Measurements from ENCODE around the gene VPS51.

The VPS51 gene

DNA sequence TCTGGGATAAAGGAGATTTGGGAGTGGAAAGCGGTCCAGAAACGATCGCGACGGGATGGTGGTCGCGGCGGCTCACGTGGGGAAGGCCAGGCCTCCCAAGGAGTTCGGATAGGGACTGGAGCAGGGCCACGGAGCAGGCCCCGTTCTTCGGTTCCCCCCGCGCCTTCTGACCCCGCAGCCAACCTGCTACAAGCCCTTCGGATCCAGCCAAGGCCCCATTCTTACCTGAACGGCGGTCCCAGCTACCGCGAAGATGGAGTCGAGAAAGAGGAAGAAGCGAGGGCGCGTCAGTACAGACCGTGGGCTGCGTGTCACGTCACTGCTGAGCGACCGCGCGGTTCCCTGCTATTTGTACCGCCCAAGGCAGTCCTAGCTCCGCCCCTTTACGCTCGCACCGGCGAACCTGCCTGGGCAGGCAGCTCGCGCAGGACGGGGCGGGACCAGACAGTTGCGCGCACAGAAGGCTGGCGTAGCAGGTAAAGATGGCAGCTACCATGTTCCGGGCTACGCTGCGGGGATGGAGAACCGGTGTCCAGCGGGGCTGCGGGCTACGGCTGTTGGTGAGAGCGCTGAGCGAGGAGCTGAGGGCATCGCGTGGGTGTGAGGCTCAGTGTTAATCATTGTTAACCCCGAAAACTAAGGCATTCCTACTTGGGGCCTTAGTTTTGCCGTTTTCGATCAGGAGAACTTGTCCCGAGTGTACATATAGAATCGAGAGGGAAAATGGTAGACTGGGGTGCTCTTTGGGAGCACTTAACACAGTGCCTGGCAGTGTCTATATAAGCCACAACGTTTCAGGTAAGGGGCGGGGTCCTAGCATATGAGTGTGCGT lies 26.1 kb downstream of the VPS51 start, which contains the start of the genes FAU and MRPL49:
Gene FAU (minus strand): TSS at position 270 of the 832 bp plus-strand sequence. CDS start 321 bp downstream, outside the sequence.
Gene MRPL49 (plus strand): TSS at position 457 of the 832 bp plus-strand sequence. CDS start 26 bp downstream, at position 483.
- CTCF ChIA-PET = interaction anchor here (0.7 kb wide), 1 partner anchor 62 kb away, joined by 3 read pairs; no protein-coding TSS in a partner anchor
- DNase-seq (ENCODE audit: extremely low spot score) = peak; percentile 96
- POLR2A ChIA-PET = interaction anchor here (0.8 to 3.7 kb wide), 24 partner anchors 9 to 250 kb away, joined by 3 to 56 read pairs (median 4); partner anchors contain the start of genes ARL2, CAPN1, CDCA5 and DPF2
- TF ChIP-seq, protein P1, sequence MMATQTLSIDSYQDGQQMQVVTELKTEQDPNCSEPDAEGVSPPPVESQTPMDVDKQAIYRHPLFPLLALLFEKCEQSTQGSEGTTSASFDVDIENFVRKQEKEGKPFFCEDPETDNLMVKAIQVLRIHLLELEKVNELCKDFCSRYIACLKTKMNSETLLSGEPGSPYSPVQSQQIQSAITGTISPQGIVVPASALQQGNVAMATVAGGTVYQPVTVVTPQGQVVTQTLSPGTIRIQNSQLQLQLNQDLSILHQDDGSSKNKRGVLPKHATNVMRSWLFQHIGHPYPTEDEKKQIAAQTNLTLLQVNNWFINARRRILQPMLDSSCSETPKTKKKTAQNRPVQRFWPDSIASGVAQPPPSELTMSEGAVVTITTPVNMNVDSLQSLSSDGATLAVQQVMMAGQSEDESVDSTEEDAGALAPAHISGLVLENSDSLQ (IDR thresholded peaks at IDR 0.05) = peak; percentile 67
- TF ChIP-seq ARNT (IDR thresholded peaks at IDR 0.05) (no peak), ELF4 (IDR thresholded peaks at IDR 0.05) (peak; percentile 55), BHLHE40 (IDR thresholded peaks at IDR 0.05; ENCODE audit: borderline replicate concordance) (no peak), HDGF (IDR thresholded peaks at IDR 0.05; ENCODE audit: borderline replicate concordance) (0 out of 2 replicates have a peak, but pooled peaks have one; percentile 70)

DNA sequence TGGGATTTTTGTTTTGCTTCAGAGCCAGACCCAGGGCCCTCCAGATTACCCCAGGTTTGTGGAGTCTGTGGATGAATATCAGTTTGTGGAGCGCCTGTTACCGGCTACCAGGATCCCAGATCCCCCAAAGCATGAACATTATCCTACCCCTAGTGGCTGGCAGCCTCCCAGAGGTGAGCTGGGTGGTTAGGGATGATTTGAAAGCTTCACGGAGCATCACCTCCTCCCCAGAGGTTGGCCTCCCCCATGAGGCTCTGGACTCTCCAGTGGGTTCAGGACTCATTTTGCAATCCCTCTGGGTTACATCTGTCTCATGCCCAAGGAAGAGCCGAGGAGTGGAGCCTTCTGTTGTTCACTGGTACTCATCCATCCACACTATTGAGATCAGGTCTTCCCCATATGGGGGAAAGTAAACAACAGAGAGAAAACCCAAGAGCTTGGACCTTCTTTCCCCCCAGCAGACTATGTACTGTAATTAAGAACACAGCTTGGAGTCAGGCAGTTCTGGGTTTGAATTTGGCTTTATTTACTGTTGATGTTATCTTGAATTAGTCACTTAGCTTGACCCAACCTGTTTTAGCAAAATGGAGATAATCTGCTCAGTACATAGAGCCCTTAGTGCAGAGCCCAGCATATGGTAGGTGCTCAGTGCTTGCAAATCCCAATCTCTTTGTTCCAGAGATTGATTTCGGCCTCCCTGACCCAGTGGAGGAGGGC lies 28.6 kb downstream of the VPS51 start:
- CTCF ChIA-PET = interaction anchor here (1.0 kb wide), 1 partner anchor 12 kb away, joined by 6 read pairs; no protein-coding TSS in a partner anchor
- TF ChIP-seq LEF1 (IDR thresholded peaks at IDR 0.05; ENCODE audit: borderline replicate concordance) (no peak), SUZ12 (IDR thresholded peaks at IDR 0.05) (no peak), L3MBTL2 (conservative IDR thresholded peaks at IDR 0.05) (no peak), ELF4 (IDR thresholded peaks at IDR 0.05) (no peak), SP1 (IDR thresholded peaks at IDR 0.05) (no peak), HDGF (IDR thresholded peaks at IDR 0.05; ENCODE audit: borderline replicate concordance) (no peak), NFRKB (IDR thresholded peaks at IDR 0.05) (no peak), TARDBP (IDR thresholded peaks at IDR 0.05) (no peak), FOXA1 (IDR thresholded peaks at IDR 0.05) (no peak)
- POLR2A ChIA-PET = interaction anchor here (0.7 to 3.7 kb wide), 3 partner anchors 9 to 45 kb away, joined by 3 to 21 read pairs (median 4); partner anchors contain the start of gene SPDYC
- DNase-seq (ENCODE audit: extremely low spot score) = no peak

DNA sequence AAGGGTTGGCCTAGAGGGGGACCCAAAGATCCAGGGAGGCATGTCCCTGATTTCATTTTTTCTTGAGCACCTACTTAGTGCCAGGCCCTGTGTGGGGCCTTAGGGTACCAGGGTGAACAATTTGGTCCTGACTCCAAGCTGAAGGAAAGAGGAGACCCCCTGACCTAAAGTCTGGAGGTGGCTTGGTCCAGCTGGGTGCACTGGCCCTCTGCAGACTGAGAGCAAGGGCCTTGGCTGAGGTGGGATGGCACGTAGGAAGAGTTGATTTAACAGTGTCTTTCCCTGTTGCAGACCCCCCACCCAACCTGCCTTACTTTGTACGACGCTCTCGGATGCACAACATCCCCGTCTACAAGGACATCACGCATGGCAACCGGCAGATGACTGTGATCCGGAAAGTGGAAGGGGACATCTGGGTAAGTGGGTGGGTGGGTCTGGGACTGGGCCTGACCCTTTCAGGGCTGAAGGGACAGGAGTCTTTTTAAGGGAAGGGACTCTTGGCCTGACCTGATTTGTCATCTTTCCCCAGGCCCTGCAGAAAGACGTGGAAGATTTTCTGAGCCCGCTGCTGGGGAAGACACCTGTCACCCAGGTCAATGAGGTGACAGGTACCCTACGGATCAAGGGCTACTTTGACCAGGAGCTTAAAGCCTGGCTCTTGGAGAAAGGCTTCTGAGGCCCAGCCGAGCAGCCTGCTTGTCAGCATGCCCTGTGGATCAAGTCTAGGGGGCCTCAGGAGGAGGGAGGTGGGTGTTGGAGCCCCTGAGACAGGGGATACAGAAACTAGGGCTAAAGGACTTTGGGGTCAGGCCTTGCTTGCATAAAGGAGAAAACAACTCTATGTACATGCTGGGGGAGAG lies 29.4 kb downstream of the VPS51 start:
- CTCF ChIA-PET = no interaction called here

DNA sequence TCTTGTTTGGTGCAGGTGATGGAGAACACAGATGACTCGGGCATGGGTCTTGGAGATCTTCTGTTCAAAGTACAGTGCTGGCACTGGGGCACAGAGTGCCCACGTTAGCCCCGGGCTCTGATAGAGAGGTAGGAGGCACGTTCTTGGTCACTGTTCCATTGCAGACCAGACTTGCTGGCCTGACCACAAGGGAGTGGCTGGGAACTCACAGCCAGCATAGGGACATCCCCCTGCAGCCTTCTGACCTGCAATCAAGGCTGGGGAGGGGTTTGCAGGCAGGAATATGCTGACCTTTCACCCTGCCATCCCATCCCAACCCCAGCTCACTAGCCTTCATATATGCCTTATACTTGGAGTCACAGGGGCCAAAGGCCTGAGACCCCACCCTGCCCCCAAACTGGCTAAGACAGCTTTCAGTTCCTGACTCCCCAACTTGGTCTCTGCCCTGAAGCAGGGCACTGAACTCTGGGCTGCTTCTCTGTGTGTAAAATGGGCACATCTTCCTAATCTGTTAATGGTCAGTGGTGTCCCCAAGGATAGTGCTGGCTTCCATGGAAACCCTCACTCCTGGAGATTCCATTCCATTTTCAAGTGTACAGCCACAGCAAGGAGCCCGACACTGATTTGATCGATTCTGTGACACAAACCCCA lies 30.7 kb downstream of the VPS51 start:
- CTCF ChIA-PET = no interaction called here
- no peak for TF ChIP-seq HDGF (IDR thresholded peaks at IDR 0.05; ENCODE audit: borderline replicate concordance)
- TF ChIP-seq FOXM1 (IDR thresholded peaks at IDR 0.05; ENCODE audit: borderline replicate concordance) = no peak
- TF ChIP-seq SP1 (IDR thresholded peaks at IDR 0.05) = no peak
- TF ChIP-seq ZNF384 (IDR thresholded peaks at IDR 0.05) = no peak
- TF ChIP-seq FOXK2 (IDR thresholded peaks at IDR 0.05) = no peak
- TF ChIP-seq ELF4 (IDR thresholded peaks at IDR 0.05) = no peak
- TF ChIP-seq CTBP1 (IDR thresholded peaks at IDR 0.05; ENCODE audit: borderline replicate concordance) = no peak
- TF ChIP-seq SUZ12 (IDR thresholded peaks at IDR 0.05) = no peak
- no peak for TF ChIP-seq BHLHE40 (IDR thresholded peaks at IDR 0.05; ENCODE audit: borderline replicate concordance)
- TF ChIP-seq ARNT (IDR thresholded peaks at IDR 0.05) = no peak
- TF ChIP-seq L3MBTL2 (conservative IDR thresholded peaks at IDR 0.05) = no peak
- TF ChIP-seq TARDBP (IDR thresholded peaks at IDR 0.05) = no peak
- TF ChIP-seq NFRKB (IDR thresholded peaks at IDR 0.05) = no peak
- DNase-seq (ENCODE audit: extremely low spot score) = no peak
- POLR2A ChIA-PET = interaction anchor here (3.7 kb wide), 1 partner anchor 9 kb away, joined by 21 read pairs; no protein-coding TSS in a partner anchor

More for the DNA sequence above, 29.4 kb downstream of the VPS51 start:
- TF ChIP-seq L3MBTL2 (conservative IDR thresholded peaks at IDR 0.05) (no peak), ZNF384 (IDR thresholded peaks at IDR 0.05) (no peak), FOXM1 (IDR thresholded peaks at IDR 0.05; ENCODE audit: borderline replicate concordance) (no peak), NFRKB (IDR thresholded peaks at IDR 0.05) (no peak), FOXK2 (IDR thresholded peaks at IDR 0.05) (no peak), SUZ12 (IDR thresholded peaks at IDR 0.05) (no peak), LEF1 (IDR thresholded peaks at IDR 0.05; ENCODE audit: borderline replicate concordance) (no peak), ELF4 (IDR thresholded peaks at IDR 0.05) (no peak), CTBP1 (IDR thresholded peaks at IDR 0.05; ENCODE audit: borderline replicate concordance) (no peak), TARDBP (IDR thresholded peaks at IDR 0.05) (no peak), HDGF (IDR thresholded peaks at IDR 0.05; ENCODE audit: borderline replicate concordance) (no peak), BHLHE40 (IDR thresholded peaks at IDR 0.05; ENCODE audit: borderline replicate concordance) (no peak), SP1 (IDR thresholded peaks at IDR 0.05) (no peak), ARNT (IDR thresholded peaks at IDR 0.05) (no peak), FOXA1 (IDR thresholded peaks at IDR 0.05) (no peak)
- TF ChIP-seq, protein P1 (IDR thresholded peaks at IDR 0.05) = no peak
- no peak for DNase-seq (ENCODE audit: extremely low spot score)
- POLR2A ChIA-PET = interaction anchor here (3.7 kb wide), 1 partner anchor 10 kb away, joined by 21 read pairs; no protein-coding TSS in a partner anchor

All from HEK293T (cell line).